Kasumi-1 (cell line): ENCODE results near the gene KNTC1.
"Not testable (repeated sequence)": the region's sequence is repeated elsewhere in the genome, so short reads cannot be mapped to it uniquely, and the experiment has no call there.

Experiments
- DNase-seq, 2 experiments: peaks; one replicate each; lab custom pipeline; 2025; lab: John Stamatoyannopoulos, UW

Gene KNTC1

DNA sequence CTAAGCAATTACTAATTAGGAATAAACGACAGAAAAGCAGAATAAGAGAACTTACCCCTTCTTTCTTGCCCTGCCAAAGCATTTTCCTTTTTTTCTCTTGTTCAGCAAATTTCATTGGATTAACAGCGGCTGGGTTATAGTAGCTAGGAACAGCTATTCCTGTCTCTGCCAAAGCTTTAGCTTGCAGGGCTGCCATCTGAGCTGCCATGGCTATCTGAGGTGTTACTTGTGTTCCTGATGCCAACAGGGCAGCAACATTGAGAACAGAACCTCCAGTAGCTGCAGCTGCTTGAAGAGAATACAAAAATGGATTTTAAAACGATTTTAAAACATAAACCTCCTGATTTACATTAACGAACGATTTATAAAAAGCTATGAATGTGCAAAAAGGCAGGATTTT is 18.9 kb upstream of the KNTC1 start:
- no peak for DNase-seq

DNA sequence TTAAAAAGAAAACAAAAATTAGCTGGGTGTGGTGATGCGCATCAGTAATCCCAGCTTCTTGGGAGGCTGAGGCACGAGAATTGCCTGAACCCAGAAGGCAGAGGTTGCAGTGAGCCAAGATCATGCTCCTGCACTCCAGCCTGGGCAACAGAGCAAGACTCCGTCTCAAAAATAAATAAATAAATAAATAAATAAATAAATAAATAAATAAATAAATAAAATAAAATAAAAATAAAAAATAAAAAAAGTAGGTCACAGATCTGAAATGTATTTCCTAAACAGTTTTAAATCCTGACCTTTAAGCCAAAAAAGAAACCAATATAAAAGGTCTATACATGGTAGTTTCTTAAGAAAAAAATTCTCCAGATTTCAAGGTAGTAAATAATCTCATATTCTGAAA is 14.0 kb upstream of the KNTC1 start:
- not testable (repeated sequence) for DNase-seq

DNA sequence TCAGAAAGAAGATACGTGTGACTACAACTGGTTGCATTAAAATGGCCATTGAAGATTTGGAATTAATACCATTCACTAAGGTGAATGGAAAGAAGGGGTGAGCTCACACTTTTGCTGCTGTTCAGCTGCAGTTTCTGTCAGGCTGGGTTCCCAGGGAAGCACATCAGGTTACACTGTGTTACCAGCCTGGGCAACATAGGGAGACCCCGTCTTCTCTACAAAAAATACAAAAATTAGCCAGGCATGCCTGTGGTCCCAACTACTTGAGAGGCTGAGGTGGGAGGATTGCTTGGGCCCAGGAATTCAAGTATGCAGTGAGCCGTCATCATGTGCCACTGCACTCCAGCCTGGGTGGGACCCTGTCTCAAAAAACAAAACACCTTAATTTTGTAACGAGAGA is 13.4 kb upstream of the KNTC1 start:
- DNase-seq, result no peak

DNA sequence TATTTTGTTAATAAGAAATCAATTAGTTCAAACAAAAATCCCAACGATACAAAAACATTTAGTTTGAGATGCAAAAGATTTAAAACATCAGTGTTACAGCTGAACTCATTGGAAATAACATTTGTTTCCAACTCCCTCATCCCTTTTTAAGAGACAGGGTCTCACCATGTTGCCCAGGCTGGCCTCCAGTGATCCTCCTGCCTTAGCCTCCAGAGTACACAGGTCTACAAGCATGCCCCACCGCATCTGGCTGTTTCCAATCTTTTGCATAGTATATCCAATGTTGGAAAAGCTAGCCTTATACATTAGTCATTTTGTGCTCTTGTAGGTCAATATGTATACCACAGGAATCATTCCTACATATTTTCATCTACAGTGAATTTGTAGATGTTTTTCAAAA is 11.8 kb upstream of the KNTC1 start:
- no peak for DNase-seq

DNA sequence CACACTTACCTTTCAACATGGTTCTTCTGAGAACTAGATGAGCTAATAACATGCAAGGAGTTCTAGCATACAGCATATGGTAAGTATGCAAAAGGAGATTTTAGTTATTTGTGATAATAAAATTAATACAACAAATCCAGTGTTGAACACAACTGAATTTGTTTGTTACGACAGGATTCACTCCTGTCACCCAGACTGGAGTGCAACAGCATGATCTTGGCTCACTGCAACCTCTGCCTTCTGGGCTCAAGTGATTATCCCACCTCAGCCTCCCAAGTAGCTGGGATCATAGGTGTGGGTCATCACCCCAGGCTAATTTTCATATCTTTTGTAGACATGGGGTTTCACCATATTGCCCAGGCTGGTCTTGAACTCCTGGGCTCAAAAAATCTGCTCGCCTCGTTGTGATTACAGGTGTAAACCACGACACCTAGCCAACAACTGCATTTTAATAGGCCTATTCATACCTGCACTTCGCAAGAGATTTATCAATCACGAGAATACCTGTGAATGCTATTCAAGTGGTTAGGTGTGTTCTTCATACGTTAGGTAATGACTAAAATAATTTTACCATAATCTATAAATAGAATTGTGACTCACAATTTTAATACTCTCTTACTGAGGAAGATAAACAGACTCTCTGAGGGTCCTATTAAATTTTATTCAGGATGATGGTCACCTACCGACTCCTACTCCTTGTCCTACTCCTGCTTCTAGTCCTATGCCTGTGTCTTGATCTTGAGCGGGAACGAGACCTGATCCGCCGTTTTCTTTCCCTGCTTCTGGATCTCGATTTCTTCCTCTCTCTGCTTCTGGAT is 10.3 kb upstream of the KNTC1 start:
- no peak for DNase-seq

DNA sequence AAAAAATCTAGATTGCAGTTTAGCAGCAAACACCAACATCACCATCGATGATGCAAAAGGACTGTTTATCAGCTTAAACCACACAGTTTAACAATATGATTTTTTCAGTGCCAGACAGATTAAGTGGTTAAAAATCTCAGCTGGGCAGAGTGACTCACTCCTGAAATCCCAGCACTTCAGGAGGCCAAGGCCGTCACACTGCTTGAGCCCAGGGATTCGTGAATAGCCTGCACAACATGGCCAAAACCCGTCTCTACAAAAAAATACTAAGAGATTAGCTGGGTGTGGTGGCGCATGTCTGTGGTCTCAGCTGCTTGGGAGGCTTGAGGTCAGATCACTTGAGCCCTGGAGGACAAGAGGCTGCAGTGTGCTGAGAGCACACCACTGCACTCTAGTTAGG is 9.2 kb upstream of the KNTC1 start:
- DNase-seq, result no peak

DNA sequence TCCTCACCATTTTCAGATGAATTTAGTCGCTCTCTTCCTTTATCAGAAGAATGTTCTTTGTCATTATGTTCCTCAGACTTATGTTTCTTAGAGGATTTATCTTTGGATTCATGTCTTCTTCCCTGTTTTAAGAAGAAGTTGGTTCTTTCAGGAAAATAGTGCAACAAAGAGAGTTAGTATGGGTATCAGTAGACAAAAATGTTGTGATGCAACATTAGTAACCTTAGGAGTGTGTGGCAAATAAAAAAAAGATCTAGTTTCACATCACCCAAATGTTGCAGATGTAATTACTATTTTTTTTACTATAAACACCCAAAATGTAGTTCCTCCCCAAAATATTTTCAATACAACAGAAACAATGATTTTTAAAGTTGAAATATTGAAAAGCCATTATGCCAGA is 8.1 kb upstream of the KNTC1 start:
- DNase-seq, result no peak

DNA sequence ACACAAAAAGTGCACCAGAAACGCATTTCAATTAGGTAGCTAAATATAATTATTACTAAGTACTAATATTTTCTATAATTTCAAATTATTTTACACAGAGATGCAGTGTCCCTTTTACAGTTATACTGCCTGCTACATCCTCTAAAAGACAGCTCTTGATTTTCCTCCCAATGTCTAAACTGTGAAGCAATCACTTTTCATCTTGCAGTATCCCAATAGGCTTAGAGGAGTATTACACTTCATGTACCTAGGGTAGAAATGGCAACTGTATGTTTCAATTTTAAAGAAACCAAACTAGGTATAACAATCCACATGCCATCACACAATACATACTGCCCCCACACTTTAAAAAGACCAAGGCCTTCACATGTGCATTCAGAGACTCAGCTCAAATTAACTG is 7.6 kb upstream of the KNTC1 start:
- DNase-seq, result no peak

DNA sequence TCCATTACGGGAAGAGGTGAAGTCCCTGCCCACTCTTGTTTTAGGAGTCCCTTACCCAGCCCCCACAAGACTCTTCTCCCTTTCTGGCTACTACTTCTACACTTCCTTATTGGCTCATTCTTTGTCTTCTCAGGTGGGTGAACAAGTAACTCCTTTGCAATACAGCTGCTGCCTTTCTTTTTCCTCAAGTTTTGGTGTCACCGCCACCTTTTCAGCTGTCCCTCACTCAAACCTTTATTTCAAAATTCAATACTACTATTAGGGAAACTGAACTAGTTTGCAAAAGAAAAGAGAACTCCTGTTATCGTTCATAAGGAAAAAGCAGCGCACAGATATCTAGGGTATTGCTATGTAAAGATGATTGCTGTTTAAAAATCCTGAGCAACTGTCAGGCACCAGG is 6.4 kb upstream of the KNTC1 start:
- DNase-seq, result no peak

DNA sequence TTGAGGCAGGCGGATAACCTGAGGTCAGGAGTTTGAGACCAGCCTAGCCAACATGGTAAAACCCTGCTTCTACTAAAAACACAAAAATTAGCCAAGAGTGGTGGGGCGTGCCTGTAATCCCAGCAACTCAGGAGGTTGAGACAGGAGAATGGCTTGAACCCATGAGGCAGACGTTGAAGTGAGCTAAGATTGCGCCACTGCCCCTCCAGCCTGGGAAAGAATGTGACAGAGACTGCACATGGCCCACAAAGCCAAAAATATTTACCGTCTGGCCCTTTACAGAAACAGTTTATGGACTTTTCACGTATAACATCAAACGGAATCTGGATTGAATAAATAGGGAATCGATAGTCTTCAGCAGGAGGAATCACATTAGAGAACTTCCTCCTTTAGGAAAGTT is 3.8 kb upstream of the KNTC1 start:
- peak in 1 of 2 experiments; percentile 19 for DNase-seq

DNA sequence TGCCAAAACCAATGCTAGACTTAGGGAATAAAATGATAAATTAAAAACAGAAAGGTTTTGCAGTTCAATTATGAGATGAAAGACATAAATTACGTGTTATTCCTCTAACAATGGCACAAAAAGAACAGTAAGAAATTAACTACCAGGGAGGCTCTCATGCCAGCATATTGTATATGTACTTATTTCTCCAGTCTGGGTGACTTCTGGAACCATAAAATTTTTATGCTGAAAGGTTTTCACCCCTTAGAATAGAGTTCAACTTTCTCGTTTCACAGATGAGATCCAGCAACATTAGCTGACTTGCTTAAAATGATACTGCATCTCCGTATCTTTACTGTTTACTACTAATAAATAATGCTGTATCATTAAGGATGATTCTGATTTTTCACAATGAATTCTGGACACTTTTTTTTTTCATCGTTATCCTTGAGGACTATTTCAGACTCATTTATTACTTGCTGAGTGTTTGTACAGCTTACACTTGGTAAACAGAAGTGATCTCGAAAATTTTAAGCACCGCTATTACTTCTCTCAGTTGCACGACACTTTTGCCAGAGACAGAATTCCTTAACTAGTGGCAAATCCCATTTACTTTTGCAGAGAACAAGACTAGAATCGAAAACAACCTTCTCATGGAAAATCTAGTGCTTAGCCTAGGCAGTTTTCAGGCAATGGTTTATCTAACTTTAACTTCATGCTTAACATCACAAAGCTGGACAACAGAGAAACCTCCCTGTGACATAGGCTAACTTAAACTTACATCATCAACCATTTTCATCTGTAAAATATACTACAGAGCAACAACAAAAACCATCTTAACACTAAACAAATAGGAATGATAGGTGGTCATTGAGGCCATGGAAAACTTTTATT is 3.0 kb upstream of the KNTC1 start:
- DNase-seq, result no peak

DNA sequence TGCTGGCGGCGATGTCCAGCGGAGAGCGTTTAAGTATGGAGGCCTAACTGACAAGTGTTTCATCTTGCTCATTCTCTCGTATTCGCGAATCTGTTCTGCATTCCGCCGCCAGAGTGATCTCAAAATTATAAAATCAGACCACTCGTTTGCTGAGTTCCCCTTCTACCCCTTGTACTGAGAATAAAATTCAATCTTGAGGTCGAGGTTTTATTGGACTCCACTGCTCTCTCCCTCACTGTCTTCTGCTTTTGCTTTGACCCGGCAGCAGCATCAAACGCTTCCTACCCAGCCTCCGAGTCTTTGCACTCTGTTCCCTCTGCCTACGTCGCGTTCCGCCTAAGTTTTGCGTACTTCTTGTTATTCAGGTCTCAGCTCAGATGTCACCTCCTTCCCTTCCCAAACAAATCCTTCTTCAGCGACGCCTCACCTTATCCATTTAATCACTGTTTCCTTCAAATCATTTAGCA is 462 bp downstream of the KNTC1 start:
- peak; percentile 47 to 63 for DNase-seq

DNA sequence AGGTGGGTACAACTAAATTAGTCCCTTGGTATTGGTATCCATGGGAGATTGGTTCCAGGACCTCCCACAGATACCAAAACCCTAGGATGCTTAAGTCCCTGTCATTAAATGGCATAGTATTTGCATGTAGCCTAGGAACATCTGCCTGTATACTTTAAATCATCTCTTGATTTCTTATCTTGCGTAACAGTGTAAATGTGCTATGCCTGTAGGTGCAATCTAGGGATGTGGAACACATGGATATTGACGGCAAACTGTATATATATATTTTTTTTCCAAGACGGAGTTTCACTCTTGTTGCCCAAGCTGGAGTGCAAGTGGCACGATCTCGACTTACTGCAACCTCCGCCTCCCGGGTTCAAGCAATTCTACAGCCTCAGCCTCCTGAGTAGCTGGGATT is 1.5 kb downstream of the KNTC1 start:
- no peak for DNase-seq

DNA sequence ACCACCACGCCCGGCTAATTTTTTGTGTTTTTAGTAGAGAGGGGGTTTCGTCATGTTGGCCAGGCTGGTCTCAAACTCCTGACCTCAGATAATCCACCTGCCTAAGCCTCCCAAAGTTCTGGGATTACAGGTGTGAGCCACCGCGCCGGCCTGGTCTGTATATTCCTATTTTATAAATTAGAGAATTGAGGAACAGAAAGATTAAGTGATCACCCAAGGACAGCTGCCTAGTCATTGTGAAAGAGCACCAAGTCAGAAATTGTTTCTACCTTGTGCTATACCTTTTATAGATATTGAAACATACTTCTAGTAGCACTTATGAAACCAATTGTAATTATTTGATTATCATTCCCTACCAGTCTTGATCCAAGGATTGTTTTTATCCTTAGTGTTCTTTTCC is 1.9 kb downstream of the KNTC1 start:
- DNase-seq, result no peak

DNA sequence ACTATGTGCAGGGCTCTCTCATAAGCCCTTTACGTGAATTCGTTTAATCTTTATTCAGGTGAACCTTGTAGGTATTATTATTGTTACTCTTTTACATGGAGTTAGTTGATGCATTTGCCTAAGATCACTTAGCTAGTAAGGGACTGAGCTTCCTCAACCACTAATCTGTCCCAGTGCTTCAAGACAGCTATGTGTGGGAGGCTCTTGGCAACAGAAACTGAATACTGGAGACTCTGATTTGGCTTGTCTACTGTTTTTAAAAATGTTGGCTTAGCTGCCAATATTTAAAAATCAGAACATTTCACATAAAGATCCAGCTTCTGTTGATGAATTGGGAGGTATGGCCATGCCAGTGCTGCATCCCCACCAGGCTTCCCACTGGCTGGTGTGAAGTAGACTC is 6.8 kb downstream of the KNTC1 start:
- no peak for DNase-seq

DNA sequence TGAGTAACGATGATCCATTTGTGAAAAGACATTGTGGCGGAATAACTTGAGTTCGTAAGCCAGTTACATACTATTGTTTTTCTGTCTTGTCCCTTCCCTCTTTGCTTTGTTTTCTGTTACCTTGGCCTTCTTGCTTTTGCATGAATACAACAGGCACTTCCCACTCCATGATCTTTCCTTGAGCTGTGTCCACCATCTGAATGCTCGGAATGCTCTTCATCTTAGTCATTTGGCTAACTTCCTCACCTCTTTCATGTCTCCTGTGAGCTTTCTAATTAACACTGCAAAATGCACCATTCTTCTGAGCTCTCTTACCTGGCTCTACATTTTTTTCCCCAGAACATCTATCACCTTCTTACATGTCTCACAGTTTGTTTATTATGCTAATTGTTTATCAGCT is 10.0 kb downstream of the KNTC1 start:
- DNase-seq, result no peak

DNA sequence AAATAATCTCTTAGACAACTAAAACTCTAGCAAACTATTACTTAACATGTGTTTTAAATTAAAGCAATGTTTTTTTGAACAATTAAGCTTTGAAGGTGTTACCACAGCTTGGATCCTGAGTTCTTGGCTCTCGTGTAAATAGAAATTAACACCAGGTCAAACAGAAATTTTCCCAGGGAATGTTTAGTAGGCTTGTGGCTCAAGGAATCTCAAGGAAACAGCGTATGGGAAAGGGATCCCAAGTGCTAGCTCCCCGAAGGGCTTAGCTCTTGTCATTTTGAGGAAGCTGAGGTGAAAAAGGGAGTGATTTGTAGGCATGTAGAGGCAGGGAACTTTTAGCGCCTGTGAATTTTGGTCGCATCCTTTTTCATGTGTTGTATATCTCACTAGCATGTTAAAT is 11.4 kb downstream of the KNTC1 start:
- DNase-seq, result no peak

DNA sequence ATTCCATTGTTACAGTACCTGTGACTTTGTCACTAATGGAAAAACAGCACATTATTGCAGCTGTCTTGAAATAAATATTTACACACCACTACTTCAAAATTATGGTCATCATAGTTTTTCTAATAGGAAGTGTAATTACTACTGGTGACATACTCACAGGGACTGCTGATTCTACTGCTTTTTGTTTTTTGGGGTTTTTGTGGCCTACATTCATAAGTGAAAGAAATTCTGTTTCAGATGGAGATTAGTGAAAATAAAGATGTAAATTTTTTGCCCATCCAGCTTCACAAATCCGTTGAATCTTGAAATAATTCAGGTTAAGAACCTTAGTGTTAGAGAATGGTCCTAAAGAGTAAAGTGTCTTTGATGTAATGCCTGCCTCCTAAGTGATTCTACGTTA is 17.5 kb downstream of the KNTC1 start:
- no peak for DNase-seq

DNA sequence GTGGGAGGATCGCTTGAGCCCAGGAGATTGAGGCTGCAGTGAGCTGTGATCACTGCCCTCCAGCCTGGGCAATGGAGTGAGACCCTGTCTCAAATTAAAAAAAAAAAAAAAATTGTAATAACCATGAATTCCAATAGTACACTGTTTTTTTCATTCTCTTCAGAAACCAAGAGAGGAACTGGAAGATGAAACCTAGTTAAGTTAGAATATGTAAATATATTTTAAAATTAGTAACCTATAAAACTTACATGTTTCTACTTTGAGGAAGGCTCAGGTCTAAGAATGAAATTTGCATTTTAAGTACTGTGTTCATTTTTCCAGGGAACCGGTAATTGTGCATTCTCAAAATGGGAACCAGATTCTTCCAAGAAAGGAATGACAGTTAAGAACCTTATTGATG is 18.8 kb downstream of the KNTC1 start:
- DNase-seq, result no peak

DNA sequence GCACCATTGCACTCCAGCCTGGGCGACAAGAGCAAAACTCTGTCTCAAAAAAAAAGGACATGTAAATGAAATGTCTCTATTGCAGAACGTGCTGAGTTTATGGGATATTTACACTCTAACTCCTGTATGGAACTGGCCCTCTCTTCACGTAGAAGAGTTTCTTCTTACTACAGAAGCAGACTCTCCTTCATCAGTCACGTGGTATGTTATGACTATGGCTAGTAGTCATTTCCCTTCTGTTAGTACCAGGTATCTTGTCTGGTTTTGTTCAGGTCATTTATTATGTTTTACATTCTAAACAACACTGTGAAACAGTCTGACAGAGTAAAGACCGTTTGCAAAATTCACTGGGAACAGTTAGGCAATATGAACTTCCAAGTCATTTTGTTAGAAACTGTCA is 20.3 kb downstream of the KNTC1 start:
- no peak for DNase-seq

DNA sequence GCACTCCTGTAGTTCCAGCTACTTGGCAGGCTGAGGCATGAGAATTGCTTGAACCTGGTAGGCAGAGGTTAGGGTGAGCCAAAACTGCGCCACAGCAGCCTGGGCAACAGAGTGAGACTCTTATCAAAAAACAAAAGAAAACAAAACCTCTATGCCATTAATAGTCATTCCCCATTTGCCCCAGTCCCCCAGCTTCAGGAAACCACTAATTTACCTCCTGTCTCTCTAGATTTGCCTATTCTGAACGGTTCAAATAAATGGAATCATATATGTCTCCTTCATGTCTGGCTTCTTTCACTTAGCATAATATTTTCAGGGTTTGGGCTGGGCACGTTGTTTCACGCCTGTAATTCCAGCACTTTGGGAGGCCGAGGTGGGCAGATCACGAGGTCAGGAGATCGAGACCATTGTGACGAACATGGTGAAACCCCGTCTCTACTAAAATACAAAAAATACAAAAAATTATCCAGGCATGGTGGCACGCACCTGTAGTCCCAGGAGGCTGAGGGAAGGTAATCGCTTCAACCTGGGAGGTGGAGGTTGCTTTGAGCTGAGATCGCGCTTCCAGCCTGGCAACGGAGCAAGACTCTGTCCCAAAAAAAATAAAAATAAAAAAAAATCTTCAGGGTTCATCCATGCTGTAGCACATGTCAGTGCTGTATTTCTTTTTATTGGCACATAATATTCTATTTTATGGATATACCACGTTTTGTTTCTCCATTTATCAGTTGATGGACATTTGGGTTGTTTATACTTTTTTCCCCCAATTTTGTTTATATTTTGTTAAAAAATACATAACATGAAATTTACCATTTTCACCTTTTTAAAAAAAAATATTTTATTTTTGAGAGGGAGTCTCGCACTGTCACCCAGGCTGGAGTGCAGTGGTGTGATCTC is 31.9 kb downstream of the KNTC1 start:
- no peak for DNase-seq

DNA sequence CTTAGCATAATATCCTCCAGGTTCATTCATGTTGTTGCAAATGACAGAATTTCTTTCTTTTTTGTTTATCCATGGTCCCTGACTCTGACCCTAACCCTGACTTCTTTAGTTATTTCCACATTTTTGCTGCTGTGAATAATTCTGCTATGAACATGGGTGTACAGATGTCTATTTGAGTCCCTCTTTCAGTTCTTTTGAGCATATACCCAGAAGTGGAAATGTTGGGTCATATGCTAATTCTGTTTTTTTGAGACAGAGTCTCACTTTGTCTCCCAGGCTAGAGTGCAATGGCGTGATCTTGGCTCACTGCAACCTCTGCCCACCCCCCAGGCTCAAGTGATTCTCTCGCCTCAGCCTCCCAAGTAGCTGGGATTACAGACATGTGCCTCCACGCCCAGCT is 33.1 kb downstream of the KNTC1 start:
- DNase-seq, result no peak
